K562 (cell line): ENCODE results near the gene DGAT2. TPM values are rescaled to one million over a fixed set of nuclear protein-coding genes. Genes with fewer than 3 reads are reported as not detected.

Source experiments
- ARID1B ChIP-seq: fragments of 450-650 bp; IDR thresholded peaks from 2 replicates; pipeline ENCODE4 v1.6.1; 2016; ENCODE audit warnings: antibody characterized with exemption, mild to moderate bottlenecking, inconsistent platforms
- ATF4 ChIP-seq: fragments of 450-650 bp; formaldehyde crosslinking; IDR thresholded peaks from 2 replicates; pipeline ENCODE4 v1.4.0; 2022; ENCODE audit warnings: mild to moderate bottlenecking, moderate library complexity
- CBX5 ChIP-seq: IDR thresholded peaks from 2 replicates; pipeline ENCODE4 v1.6.1; 2014; ENCODE audit warnings: low read depth, borderline replicate concordance
- CEBPG ChIP-seq, 3 experiments: fragments of 200-800 bp in 1 of 3; sonication (Bioruptor generic) in 1 of 3; sonication (generic) in 1 of 3; formaldehyde crosslinking in 1 of 3; IDR thresholded peaks in 2 of 3; conservative IDR thresholded peaks in 1 of 3; 2 replicates each; pipeline versions ENCODE4 v1.6.1 to v1.8.0; 2016 to 2022; ENCODE audit warnings: missing compliant biosample characterization in 2 of 3, missing genetic modification characterization in 2 of 3, mild to moderate bottlenecking in 1 of 3, missing genetic modification reagents in 1 of 3
- E2F3 ChIP-seq: fragments of 250-450 bp; sonication (Bioruptor Pico); IDR thresholded peaks from 2 replicates; pipeline ENCODE4 v1.4.0; 2020; ENCODE audit warnings: mild to moderate bottlenecking
- EP300 ChIP-seq: IDR thresholded peaks from 2 replicates; pipeline ENCODE4 v1.6.1; 2012; ENCODE audit warnings: low read length, improper control_type of control experiment
- ETV1 ChIP-seq: fragments of 450-650 bp; conservative IDR thresholded peaks from 2 replicates; pipeline ENCODE4 v1.6.1; 2016; ENCODE audit warnings: missing genetic modification characterization, control low read depth, low read depth, missing compliant biosample characterization
- FOSL1 ChIP-seq: fragments of 200-800 bp; sonication (Bioruptor generic); conservative IDR thresholded peaks from 2 replicates; pipeline ENCODE4 v1.6.1; 2016; ENCODE audit warnings: missing genetic modification characterization, missing compliant biosample characterization
- GABPA ChIP-seq: fragments of 200-800 bp; sonication (Bioruptor generic); conservative IDR thresholded peaks from 2 replicates; pipeline ENCODE4 v1.6.1; 2016; ENCODE audit warnings: low read depth, missing genetic modification characterization, missing compliant biosample characterization
- GTF2A2 ChIP-seq: IDR thresholded peaks from 2 replicates; pipeline ENCODE4 v1.6.1; 2016; ENCODE audit warnings: mild to moderate bottlenecking, missing genetic modification characterization, missing compliant biosample characterization
- JUN ChIP-seq, 2 experiments: sonication (generic) in 1 of 2; formaldehyde crosslinking in 1 of 2; IDR thresholded peaks; 2 replicates each; pipeline versions ENCODE4 v1.6.1 to v1.8.0; 2012 to 2022; ENCODE audit warnings: borderline replicate concordance in 2 of 2, mild to moderate bottlenecking in 2 of 2, improper control_type of control experiment in 1 of 2, low read depth in 1 of 2, low read length in 1 of 2, missing genetic modification reagents in 1 of 2
- JUND ChIP-seq, 2 experiments: IDR thresholded peaks; 2 replicates in 1 of 2; 3 replicates in 1 of 2; pipeline ENCODE4 v1.6.1; 2011; ENCODE audit warnings: borderline replicate concordance in 2 of 2, low read depth in 2 of 2, low read length in 2 of 2, improper control_type of control experiment in 1 of 2, missing biosample characterization in 1 of 2, missing genetic modification characterization in 1 of 2, missing genetic modification reagents in 1 of 2
- KDM1A ChIP-seq, 2 experiments: fragments of 450-650 bp; IDR thresholded peaks; 2 replicates each; pipeline ENCODE4 v1.6.1; 2016; ENCODE audit warnings: mild to moderate bottlenecking in 2 of 2
- LCOR ChIP-seq: sonication (generic); formaldehyde crosslinking; IDR thresholded peaks from 2 replicates; pipeline ENCODE4 v1.8.0; 2022; ENCODE audit warnings: mild to moderate bottlenecking, missing genetic modification reagents
- NCOR1 ChIP-seq: fragments of 450-650 bp; IDR thresholded peaks from 2 replicates; pipeline ENCODE4 v1.6.1; 2016; ENCODE audit warnings: mild to moderate bottlenecking, moderate library complexity
- PHB2 ChIP-seq: fragments of 450-650 bp; IDR thresholded peaks from 2 replicates; pipeline ENCODE4 v1.6.1; 2017; ENCODE audit warnings: low read depth
- PYGO2 ChIP-seq: fragments of 450-650 bp; IDR thresholded peaks from 2 replicates; pipeline ENCODE4 v1.6.1; 2016; ENCODE audit warnings: mild to moderate bottlenecking, missing genetic modification characterization, moderate library complexity, missing compliant biosample characterization
- RCOR1 ChIP-seq, 2 experiments: IDR thresholded peaks; 2 replicates each; pipeline ENCODE4 v1.6.1; 2012; ENCODE audit warnings: low read depth in 2 of 2, low read length in 2 of 2, borderline replicate concordance in 1 of 2, improper control_type of control experiment in 1 of 2
- SP1 ChIP-seq: sonication (generic); formaldehyde crosslinking; IDR thresholded peaks from 2 replicates; pipeline ENCODE4 v1.8.1; 2022; ENCODE audit warnings: mild to moderate bottlenecking, missing genetic modification reagents
- TAF1 ChIP-seq: IDR thresholded peaks from 2 replicates; pipeline ENCODE4 v1.6.1; 2011; ENCODE audit warnings: mild to moderate bottlenecking, low read length, moderate library complexity; ENCODE audit not compliant: insufficient read depth, control insufficient read depth, severe bottlenecking; ENCODE audit errors: extremely low read depth
- TARDBP ChIP-seq: fragments of 450-650 bp; IDR thresholded peaks from 2 replicates; pipeline ENCODE4 v1.6.1; 2016
- THRB ChIP-seq: fragments of 450-650 bp; formaldehyde crosslinking; conservative IDR thresholded peaks from 2 replicates; pipeline ENCODE4 v1.4.0; 2022; ENCODE audit warnings: mild to moderate bottlenecking, missing genetic modification characterization
- ZNF146 ChIP-seq: IDR thresholded peaks from one replicate; pipeline ENCODE4 v1.6.1; 2018; ENCODE audit warnings: missing compliant biosample characterization; ENCODE audit not compliant: unreplicated experiment
- ZNF589 ChIP-seq: fragments of 200-800 bp; sonication (Bioruptor generic); IDR thresholded peaks from 2 replicates; pipeline ENCODE4 v1.6.1; 2016; ENCODE audit warnings: low read depth, missing genetic modification characterization, missing compliant biosample characterization
- ZNF77 ChIP-seq: fragments of 250-450 bp; sonication (Bioruptor Pico); IDR thresholded peaks from 2 replicates; pipeline ENCODE4 v1.5.0; 2020
- polyA plus RNA-seq, 8 experiments: library from polyadenylated mRNA; depleted of rRNA in 4 of 8; stranded (reverse) in 5 of 8; unstranded in 3 of 8; fragments of >200 nt; fragmentation: Nextera tagmentation in 2 of 8; fragmentation: Illumina TruSeq in 1 of 8; extraction: Ambion mirVana in 2 of 8; extraction: Trizol in 1 of 8; gene quantifications; 2 replicates each; pipeline versions ENCODE4 v1.2.1 to v1.2.3, GENCODE V29; 2011 to 2014; ENCODE audit warnings: inconsistent platforms in 1 of 8, missing spikeins in 1 of 8
- total RNA-seq, 7 experiments: library from RNA; depleted of rRNA in 6 of 7; stranded (reverse); fragments of >200 nt in 6 of 7; fragmentation: Illumina TruSeq in 2 of 7; extraction: Trizol in 2 of 7; gene quantifications; 2 replicates each; pipeline versions ENCODE4 v1.2.1 to v1.2.3, GENCODE V29; 2011 to 2021; ENCODE audit warnings: low replicate concordance in 1 of 7

DGAT2 gene
- total and polyA plus RNA-seq, 9 of the 15 experiments (the other 6 are each of a cell fraction or from before 2014, with no cell fraction given), result 0.68 to 2.8 (median 1.8) TPM

- TF ChIP-seq ATF4 (no peak), JUND (IDR thresholded peaks at IDR 0.05; ENCODE audit: borderline replicate concordance, low read depth, low read length) (peak; percentile 84), JUND (tag; IDR thresholded peaks at IDR 0.05; ENCODE audit: borderline replicate concordance, low read depth, low read length) (peak; percentile 65; the same call in 2 of the 3 replicates), JUN (IDR thresholded peaks at IDR 0.05; ENCODE audit: borderline replicate concordance, low read depth, low read length) (0 out of 2 replicates have a peak, but pooled peaks have one; percentile 36), JUN (CRISPR knock-in tag; IDR thresholded peaks at IDR 0.05; ENCODE audit: borderline replicate concordance) (no peak), FOSL1 (tag) (peak; percentile 82), E2F3 (CRISPR knock-in tag) (no peak), ETV1 (tag) (peak; percentile 59), CBX5 (no peak), ZNF146 (CRISPR knock-in tag) (no peak), LCOR (no peak), GTF2A2 (tag) (no peak), GABPA (tag) (no peak), THRB (no peak), PHB2 (no peak), TAF1 (no peak), KDM1A (IDR thresholded peaks at IDR 0.05) (no peak), PYGO2 (tag) (no peak), SP1 (no peak), ZNF77 (CRISPR knock-in tag) (no peak), TARDBP (no peak), ZNF589 (CRISPR knock-in tag) (no peak), EP300 (no peak), ARID1B (peak; percentile 15; the same call in 1 of the 2 replicates), NCOR1 (no peak), CEBPG (CRISPR knock-in tag; IDR thresholded peaks at IDR 0.05) (peak; percentile 59), CEBPG (tag; conservative IDR thresholded peaks at IDR 0.05 in 1 of 2, IDR thresholded peaks at IDR 0.05 in 1 of 2) (peak in 1 of 2 experiments; percentile 72; a peak in 2 of 4 replicates), RCOR1 (IDR thresholded peaks at IDR 0.05; ENCODE audit: borderline replicate concordance in 1 of 2, low read depth in 2 of 2, low read length in 2 of 2) (0 out of 4 replicates have a peak, but pooled peaks of 1 of the 2 experiments have one; percentile 8)
Observed at GRCh38 chr11:75777461-75778110, 9.0 kb downstream of the DGAT2 start (continued).
